EL (cell line): ENCODE data around the gene COBLL1.
"Not testable (repeated sequence)": the region's sequence is repeated elsewhere in the genome, so short reads cannot be mapped to it uniquely, and the experiment has no call there.

Experiments used
- DNase-seq: peaks from one replicate; pipeline ENCODE4 v3.0.0-alpha.2; 2016

Gene COBLL1

DNA sequence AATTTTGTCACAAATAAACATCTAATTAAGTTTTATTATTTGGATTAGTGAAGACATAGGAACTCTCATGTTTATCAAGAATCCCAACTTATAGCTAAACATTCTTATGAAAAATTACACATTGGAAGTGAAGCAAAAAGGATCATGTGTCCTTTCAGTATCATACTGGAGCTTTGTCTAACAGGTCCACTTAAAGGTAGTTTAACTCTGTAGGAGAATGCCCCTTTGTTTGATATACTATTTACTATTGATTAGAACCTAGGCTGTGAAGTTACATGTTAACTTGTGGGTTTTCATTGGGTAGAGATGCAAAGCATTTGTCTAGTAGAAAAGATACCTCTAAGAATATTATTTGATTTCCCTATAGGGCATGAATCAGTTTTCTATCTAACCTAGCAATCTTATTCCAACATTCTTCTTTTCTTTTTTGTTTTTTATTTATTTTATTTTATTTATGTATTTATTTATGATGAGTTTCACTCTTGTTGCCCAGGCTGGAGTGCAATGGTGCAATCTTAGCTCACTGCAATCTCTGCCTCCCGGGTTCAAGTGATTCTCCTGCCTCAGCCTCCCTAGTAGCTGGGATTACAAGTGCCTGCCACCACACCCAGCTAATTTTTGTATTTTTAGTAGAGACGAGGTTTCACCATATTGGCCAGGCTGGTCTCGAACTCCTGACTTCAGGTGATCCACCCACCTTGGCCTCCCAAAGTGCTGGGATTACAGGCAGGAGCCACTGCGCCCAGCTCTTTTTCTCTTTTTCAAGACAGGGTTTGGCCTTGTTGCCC is 18.5 kb upstream of the COBLL1 start:
- not testable (repeated sequence) for DNase-seq

DNA sequence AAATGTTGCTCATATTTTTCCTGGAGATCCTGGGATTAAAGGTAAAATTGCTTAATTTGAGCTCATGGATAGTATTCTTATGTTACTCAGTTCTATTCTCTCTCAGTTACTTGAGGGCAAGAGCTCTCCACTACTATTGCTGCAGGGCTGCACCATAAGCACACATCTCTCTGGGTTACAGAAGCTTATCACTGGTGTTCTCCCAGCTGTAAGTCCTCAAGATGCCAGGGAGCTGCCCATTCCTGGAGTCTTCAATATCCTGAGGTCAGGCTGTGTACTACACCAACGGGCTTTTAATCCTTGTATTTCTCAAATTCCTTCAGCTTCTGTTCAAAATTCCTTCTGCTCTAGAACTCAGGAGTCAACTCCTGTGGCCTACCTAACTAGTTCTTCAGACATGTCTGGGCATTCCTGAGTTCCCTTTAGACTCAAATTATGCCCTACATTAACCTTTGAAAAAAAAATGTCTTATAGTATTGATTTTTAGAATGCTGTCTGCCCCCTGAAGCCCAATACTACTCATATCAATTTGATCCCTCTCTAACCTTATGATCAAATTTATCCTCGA is 17.7 kb upstream of the COBLL1 start:
- no peak for DNase-seq

DNA sequence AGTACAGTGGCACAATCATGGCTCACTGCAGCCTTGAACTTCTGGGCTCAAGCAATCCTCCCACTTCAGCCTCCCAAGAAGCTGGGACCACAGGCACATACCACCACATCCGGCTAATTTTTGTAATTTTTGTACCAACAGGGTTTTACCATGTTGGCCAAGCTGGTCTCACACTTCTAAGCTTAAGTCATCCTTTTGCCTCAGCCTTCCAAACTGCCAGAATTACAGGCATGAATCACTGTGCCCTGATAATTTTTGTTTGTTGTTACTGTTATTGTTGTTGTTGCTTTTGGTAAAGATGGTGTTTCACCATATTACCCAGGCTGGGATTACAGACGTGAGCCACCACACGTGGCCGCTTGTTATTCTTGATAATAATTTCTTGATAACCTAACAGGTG is 10.5 kb upstream of the COBLL1 start:
- no peak for DNase-seq

DNA sequence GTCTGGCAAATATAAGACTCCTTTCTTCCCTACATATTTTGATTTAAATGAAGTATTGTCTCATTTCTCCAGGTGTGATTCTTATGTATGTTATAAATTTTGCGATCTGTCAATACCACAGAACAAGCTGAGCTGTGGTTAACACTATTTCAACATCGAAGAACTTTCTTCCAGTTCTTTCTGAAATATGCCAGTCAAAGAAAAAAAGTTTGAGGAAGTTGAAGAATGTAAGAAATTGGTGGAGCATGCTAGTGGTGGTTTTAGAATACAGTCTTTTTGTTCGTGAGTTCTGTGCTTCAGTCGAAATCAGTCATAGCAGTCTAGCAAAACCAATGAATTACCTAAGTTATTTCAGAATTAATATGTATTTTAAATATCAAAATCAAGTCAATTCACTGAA is 8.6 kb upstream of the COBLL1 start:
- no peak for DNase-seq

DNA sequence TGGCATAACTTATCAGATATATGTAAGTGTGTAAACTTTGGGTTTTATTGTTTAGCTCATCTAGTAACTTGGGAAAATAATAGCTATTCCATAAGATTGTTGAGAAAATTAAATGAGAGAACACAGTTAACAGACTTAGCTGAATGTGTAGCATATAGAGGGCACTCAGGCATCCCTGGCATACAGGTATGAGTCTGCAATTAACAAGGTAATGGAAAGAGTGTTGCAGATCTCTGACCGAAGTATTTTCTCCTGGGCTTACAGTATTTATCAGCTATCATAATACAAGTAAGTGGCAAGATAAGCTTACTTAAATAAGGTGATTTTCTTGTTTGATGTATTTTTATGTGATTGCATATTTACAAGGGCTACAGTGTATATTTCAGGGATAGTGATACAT is 7.9 kb upstream of the COBLL1 start:
- no peak for DNase-seq

DNA sequence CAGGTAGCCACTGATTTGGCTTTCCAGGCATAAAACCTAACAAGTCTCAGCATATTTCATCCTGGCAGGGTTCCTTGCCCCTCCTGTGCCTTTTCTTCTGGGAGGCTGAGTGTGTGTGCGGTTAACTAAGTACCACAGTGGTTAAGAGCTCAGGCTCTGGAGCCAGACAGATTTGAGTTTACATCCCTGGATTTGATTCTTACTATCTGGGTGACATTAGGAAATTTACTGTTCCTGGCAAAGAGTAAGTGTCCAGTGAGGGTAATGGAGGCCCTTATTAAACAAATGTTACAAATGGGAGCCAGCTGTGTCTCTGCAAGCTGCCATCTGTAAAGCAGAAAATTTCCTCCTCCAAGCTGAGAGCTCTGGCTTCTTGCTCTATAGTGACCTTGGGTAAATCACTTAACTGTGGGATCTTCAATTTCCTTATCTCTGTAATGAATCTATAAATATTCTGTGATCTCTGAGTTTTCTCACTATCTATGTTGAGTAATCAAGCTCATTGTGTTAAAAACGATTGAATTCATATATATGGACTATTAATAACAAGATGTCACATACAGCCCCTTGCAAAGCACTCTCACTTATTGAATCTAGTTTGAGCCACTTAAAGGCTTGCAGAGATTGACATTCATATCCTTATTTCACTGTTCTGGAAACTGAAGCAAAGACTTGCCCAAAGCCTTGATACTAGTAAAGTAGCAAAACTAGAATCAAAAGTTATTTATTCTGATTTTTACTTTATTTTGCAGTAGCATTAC is 6.5 kb upstream of the COBLL1 start:
- DNase-seq, result no peak

DNA sequence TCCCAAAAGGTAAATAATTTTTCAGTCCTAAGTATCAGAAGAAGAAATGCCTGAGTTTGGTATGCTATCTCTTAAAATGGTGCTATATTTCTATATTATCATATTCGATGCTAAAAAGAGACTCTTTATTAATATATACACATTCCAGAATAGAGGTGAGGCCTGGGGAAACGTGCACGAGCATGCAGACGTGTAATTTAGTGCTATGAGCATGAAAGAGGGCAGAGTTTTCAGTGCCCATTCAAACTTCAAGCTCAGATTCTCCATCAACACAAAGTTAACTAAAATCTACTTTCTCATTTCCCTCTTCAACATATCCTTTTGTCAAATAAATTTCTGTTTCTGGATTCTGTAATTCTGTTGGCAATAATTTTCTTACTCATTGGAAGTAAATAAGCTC is 5.7 kb upstream of the COBLL1 start:
- no peak for DNase-seq

DNA sequence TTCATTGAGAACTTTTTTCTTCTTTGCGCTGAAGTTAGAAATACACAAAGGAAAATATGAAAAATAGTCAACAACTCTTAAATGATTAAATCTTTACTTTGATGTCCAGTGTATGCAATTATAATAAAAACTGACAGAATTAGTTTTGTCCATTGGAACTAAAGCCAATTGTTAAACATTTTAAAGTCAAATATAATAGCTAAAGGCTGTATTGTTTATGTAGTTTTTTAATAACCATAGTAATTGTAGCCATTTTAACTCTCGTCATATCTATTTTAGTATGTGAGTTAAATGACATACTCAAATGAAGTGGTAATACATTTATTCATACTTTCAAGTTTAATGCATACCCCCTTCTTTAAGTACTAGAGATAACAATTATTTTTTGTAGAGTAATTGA is 4.7 kb upstream of the COBLL1 start:
- DNase-seq, result no peak

DNA sequence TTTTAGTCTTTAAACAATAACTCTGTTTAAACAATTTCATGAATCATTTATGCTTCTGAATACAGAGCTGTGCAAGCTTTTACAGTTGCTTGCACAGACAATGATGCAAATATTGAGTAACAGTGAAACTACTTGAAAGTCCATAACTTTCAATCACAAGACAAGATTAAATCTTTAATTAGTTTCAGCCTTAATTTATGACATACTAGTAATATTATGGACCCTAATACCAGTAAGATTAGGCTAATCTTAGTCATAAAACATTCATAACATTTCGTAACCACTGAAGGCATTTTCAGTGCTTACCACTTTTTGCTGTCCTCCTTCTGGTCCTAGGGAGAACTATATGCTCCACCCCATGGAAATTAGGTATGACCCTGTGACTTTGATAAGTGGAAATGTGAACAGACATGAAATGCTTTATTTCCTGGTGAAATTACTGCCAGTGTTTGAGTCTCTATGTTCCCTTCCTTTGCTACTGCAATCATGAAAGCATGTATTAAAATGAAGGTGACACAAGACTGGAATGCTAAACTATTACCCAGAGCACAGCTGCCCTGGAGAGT is 1.8 kb upstream of the COBLL1 start:
- peak; percentile 40 for DNase-seq

DNA sequence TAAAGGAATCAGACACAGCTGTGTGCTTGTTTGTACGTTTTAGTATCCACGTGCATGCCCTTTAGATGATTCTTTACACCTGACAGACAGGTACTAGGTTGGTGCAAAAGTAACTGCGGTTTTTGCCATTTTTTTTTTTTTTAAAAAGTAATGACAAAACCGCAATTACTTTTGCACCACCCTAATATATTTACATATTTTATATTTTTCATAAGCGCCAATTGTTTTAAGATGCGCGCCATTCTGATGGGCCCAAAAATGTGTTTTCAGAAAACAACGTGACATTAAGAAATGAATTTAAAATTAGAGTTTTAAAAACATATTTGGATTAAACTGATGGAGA is 972 bp upstream of the COBLL1 start:
- DNase-seq, result no peak

DNA sequence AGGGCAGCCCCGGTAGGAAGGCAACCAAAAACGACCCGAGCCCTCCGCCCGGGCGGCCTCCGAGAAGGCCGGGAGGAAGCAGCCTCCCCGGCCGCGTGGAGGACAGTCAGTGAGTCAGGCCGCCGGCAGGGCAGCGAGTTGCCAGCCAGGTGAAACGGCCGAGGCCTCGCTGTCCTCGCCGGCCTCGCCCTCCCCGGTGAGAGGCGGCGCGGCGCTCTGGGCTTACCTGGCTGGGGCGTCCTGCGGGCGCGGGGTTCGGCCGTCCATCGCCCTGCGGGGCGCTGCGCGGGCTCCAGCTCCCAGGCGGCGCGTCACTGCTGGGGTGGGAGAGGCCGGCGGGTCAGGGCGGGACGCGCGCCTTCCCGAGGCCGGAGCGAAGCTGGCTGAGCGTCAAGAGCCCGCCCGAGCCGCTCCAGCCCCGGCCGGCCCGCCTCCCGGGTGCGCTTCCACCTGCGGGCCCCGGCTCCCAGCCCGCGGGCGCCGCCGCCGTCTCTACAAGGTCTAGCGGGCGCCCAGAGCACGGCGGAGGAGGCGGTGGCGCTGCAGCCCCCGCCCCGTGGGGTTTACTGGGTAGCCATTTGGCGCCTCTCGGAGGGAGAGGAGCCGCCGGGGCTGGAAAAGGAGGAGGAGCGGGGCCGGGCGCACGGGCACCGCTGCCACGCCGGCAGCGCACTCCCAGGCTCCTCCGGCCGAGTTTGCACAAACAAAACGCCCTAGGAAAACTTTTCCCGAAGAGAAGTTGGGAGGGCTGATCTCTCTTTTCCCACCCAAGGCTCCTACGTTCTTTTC is 499 bp downstream of the COBLL1 start:
- DNase-seq, result peak; percentile 78

DNA sequence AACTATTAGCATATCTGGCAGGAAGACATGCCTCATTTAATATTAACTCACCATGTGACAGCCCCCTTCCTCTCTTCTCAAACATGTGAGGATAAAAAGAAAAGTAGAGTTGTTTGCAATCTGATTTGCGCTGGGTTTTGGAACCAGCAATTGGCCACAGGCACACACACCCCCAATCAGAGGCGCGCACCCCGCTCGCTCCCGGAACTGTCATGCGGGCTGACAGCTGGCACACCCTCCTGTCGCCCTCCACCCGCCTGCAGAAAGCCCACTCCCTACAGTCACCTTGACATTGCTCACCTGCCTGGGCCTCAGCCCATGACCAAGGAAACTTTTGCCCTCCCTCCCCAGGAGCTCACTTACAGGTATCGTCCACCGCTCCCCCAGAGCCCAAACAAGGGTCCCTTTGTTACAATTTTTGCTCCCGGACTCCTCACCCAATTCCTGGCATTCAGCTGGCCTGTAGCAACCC is 1.1 kb downstream of the COBLL1 start:
- DNase-seq, result peak; percentile 11

DNA sequence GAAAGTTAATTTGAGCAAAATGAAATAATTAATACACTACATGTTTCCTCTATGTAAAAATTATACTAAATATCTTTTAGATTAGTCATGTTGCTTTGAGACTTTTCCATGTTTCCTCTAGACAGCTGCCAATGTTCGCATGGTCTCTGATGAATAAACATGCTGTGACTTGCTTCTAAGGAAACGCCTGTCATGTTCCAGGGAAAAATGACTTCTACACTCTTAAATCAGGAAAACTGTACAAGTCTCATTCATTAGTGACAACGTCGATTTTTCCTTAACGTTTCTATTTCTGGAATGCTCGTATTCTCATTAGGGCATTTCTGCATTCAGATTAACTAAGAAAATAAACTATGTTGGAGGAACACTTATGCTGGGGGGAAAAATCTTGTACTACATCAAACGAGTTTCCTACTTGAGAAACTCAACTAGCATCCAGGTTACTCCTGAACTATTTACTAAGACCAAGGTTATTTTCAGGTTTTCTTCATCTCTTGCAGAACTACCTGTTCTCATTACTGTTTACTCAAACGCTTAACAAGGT is 1.6 kb downstream of the COBLL1 start:
- DNase-seq, result peak; percentile 58

DNA sequence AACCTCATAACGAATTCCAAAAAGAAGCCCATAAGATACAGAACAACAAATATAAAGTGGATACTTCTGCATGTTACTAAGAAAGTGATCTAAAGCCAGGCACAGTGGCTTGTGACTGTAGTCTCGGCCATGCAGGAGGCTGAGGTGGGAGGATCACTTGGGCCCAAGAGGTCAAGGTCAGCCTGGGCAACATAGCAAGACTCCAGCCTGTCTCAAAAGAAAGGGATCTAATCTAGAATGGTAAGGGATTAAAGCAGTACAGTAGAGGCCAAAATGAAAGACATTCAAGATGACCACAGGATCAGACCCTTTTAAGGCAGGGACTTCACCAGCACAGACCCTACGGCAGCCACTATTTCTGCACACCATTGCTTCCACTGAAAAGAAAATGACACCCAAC is 3.8 kb downstream of the COBLL1 start:
- no peak for DNase-seq

DNA sequence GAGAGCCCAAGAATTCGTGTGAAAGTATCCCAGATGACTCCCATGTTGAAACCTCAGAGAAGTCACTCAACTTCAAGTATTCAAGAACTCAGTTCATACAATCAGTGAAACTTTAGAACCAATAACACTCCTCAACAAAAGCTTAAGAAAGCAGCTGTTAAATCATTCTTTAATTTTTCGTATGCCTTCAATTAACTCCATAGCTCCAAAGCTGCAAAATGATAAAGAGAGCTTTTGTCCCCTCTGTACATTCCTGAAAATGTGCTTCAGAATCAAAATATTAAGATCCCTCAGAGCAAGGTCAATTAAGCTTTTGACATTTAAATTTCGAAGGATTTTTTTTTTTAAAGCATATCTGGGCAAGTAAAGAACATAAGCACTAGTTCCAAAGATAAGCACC is 4.7 kb downstream of the COBLL1 start:
- DNase-seq, result no peak

DNA sequence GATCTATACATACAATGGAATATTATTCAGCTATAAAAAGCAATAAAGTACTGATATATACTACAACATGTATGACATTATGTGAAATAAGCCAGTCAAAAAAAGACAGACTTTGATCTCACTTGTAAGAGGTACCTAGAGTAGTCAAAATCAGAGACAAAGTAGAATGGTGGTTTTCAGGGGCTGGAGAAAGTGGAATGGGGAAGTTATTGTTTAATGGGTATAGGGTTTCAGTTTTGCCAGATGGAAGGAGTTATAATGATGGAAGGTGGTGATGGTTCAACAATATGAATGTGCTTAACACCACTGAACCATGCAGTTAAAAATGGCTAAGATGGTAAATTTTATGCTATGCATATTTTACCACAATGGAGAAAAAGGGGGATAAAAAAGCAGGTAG is 6.3 kb downstream of the COBLL1 start:
- no peak for DNase-seq

DNA sequence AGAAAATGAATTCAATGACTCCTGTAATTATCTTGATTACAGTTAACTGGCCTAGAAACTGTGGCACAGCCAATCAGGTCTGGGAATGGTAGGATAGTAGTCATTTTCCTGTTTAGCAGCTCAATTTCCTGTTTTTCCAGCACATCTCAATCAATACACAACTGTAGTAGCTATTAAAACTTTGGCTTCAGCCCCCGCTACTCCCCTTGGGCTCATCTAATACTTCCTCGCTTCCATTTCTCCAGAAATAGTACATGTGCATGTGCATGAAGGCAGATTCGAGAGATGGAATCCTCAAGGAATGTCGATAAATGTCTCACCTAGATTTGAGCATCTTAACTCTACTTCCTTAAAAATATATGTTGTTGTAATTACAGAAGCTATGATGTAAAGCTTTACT is 9.7 kb downstream of the COBLL1 start:
- no peak for DNase-seq

DNA sequence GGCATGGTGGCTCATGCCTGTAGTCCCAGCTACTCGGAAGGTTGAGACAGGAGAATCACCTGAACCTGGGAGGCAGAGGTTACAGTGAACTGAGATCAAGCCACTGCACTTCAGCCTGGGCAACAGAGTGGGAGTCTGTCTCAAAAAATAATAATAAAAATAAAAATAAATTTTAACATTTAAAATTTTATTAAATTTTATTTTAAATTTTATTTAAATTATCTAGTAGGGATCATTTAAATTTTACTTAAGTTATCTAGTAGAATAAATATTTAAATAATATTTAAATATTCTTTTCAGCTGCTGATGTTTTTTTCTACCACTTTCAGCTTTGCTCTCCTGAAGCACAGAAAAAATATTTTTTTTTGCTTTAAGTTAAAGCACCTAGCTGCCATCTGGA is 10.4 kb downstream of the COBLL1 start:
- no peak for DNase-seq

DNA sequence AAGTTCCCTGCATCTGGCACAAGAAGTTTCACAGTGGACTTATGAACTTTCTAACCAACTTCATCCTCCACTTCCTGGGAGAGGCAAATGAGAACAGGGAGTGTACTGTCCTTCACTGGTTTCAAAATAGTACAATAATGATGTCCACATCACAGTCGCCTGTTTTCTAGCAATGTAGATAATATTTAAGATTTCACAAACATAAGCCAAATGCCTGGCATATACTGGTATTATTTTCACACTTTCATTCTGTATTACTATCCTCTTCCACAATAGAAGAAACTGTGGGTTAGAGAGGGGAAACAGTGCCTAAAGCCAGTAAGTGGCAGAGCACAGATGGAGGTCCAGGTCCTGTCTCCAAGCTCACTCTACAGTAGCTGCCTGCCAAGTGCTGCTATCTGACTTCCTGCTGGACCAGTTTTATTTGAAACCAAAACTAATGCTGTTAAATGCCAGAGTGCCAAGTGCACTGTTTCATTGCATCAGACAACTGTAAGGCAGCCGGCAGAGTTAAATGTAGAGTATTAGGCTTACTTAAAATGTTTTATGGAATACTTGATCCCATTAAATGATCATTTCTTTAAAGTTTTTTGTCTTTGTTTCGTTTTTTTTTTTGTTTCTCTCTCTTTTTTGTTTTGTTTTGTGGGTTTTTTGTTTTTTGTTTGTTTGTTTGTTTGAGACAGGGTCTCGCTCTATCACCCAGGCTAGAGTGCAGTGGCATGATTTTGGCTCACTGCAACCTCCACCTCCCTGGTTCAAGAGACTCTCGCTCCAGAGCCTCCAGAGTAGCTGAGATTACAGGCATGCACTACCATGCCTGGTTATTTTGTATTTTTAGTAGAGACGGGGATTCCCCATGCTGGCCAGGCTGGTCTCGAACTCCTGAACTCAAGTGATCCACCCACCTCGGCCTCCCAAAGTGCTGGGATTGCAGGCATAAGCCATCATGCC is 15.1 kb downstream of the COBLL1 start:
- DNase-seq, result peak; percentile 28

DNA sequence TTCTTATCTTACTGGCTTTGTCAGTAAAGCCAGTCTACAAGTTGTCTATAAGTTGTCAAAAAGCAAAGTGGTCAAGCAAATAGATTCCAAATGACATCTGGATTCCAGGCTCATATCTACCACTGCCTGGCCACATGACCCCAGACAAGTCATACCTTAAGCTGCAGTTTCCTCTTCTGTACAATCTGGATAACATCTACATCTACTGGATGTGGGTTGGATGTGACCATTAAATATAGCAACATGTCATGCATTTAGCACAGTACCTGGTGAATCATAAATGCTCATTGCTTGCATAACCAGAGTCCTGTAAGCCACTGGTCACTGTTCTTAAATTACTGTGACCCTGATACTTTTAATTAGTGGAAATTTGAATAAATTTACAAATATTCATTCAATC is 16.8 kb downstream of the COBLL1 start:
- DNase-seq, result peak; percentile 19

DNA sequence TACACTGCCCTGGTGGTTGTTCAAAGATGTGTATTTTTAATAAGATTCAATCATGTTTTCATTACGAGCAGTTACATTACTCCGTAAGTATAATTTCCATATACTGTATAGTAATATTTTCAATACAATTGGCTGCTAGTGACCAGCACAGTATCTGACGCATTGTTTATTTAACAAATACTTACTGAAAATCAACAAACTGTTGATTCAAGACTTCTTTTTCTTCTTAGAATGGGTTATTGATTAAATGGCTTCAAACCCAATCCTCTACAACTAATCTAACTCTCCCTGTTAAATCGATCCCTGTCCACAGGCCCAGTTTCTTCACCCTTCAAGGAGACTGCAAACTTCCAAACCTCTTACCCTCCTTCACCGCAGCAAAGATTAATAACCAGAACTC is 18.5 kb downstream of the COBLL1 start:
- no peak for DNase-seq

DNA sequence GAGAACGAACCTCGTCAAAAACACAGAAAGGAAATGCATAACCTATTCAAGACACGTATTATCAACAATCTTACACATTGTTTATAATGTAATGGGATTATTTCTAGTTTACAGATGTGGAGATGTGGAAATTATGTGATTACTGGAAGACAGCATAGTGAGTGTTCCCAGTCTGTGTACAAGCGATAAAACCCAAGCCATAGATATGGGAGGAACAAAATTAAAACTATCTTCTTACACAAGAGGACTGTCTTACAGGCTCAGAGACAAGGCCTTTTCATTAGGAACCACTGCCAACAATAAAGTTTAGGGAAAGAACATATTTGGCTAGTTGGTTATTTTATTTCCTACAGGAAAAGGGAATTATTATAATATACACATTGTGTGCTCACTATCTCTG is 20.3 kb downstream of the COBLL1 start:
- DNase-seq, result no peak
